GM12878 (cell line): ENCODE data around the gene GLP1R. TPM values are rescaled to one million over a fixed set of nuclear protein-coding genes. Genes with fewer than 3 reads are reported as not detected.

Experiments used
- ATAC-seq: fragments of 200-7000 bp; cut with Tn5 transposase; 3 replicates; pipeline ENCODE4 v1.9.1; 2020; ENCODE audit warnings: mild to moderate bottlenecking, moderate library complexity
- BruUV-seq: library from RNA; stranded (reverse); fragments of 400-500 nt; replicated peaks from 2 replicates; lab custom pipeline; 2021; lab: Mats Ljungman, UMichigan
- CTCF ChIA-PET: fragments of 300-600 bp; sonication (Branson Sonifier 250); formaldehyde crosslinking; extraction: SDS; loops from one replicate; lab custom pipeline; 2021; ENCODE audit warnings: inconsistent platforms; lab: Yijun Ruan, JAX
- POLR2A ChIA-PET: fragments of 350-600 bp; formaldehyde crosslinking; extraction: SDS; loops from one replicate; lab custom pipeline; 2021; ENCODE audit warnings: inconsistent platforms; lab: Charles Lee
- RAD21 ChIA-PET: fragments of 300-600 bp; sonication (Branson Sonifier 250); formaldehyde crosslinking; loops from one replicate; lab custom pipeline; 2023; ENCODE audit warnings: antibody characterized with exemption; ENCODE audit not compliant: unreplicated experiment; lab: Charles Lee
- SMC1A ChIA-PET: fragments of 300-600 bp; sonication (Branson Sonifier 250); formaldehyde crosslinking; loops from one replicate; lab custom pipeline; 2023; ENCODE audit not compliant: unreplicated experiment, uncharacterized antibody; lab: Charles Lee
- DNase-seq: peaks from one replicate; pipeline ENCODE4 v3.0.0-alpha.2; 2011; ENCODE audit warnings: low read depth, low spot score
- FAIRE-seq: peaks from 3 replicates; lab custom pipeline; 2011; peaks lifted over from hg19 to GRCh38; lab: Jason Lieb, UNC
- H2AFZ ChIP-seq: 2 replicates; pipeline ENCODE4 v1.6.0; 2011; ENCODE audit warnings: low read depth, low read length, control low read depth; ENCODE audit not compliant: control insufficient read depth
- H3K27ac ChIP-seq: 2 replicates; pipeline ENCODE4 v1.5.1; 2011; ENCODE audit warnings: control low read depth; ENCODE audit not compliant: control insufficient read depth, insufficient read depth
- H3K27me3 ChIP-seq, 2 experiments: replicated peaks in 1 of 2; 2 replicates each; pipeline versions ENCODE4 v1.6.0 to v1.6.1; 2011; ENCODE audit warnings: low read length in 1 of 2; ENCODE audit not compliant: control insufficient read depth in 2 of 2, insufficient read depth in 2 of 2
- H3K36me3 ChIP-seq, 2 experiments: 2 replicates each; pipeline ENCODE4 v1.5.1; 2011; ENCODE audit warnings: low read length in 1 of 2; ENCODE audit not compliant: control insufficient read depth in 2 of 2, insufficient read depth in 2 of 2
- H3K4me1 ChIP-seq: 2 replicates; pipeline ENCODE4 v1.6.1; 2011; ENCODE audit warnings: mild to moderate bottlenecking, low read length, moderate library complexity, mixed read lengths; ENCODE audit not compliant: control insufficient read depth, insufficient read depth
- H3K4me2 ChIP-seq: 2 replicates; pipeline ENCODE4 v1.6.0; 2011; ENCODE audit warnings: control low read depth; ENCODE audit not compliant: control insufficient read depth, insufficient read depth
- H3K4me3 ChIP-seq: fragments of 200-600 bp; sonication (generic); 2 replicates; pipeline ENCODE4 v1.5.1; 2016
- H3K79me2 ChIP-seq: 2 replicates; pipeline ENCODE4 v1.6.0; 2011; ENCODE audit warnings: low read length; ENCODE audit not compliant: control insufficient read depth, insufficient read depth
- H3K9ac ChIP-seq: 2 replicates; pipeline ENCODE4 v1.8.0; 2011; ENCODE audit warnings: low read length, control low read depth, mixed read lengths; ENCODE audit not compliant: control insufficient read depth, insufficient read depth
- H3K9me3 ChIP-seq: replicated peaks from 3 replicates; pipeline ENCODE4 v1.5.1; 2011; ENCODE audit warnings: mild to moderate bottlenecking, low read length; ENCODE audit not compliant: control insufficient read depth, insufficient read depth
- H4K20me1 ChIP-seq: 2 replicates; pipeline ENCODE4 v1.6.0; 2011; ENCODE audit not compliant: control insufficient read depth, insufficient read depth
- DPF2 ChIP-seq: fragments of 450-650 bp; IDR thresholded peaks from 2 replicates; pipeline ENCODE4 v1.6.1; 2017; ENCODE audit warnings: mild to moderate bottlenecking
- KAT2A ChIP-seq: conservative IDR thresholded peaks from 2 replicates; pipeline ENCODE4 v1.6.1; 2011; ENCODE audit warnings: low read depth, low read length; ENCODE audit not compliant: control insufficient read depth
- MTA2 ChIP-seq: fragments of 450-650 bp; IDR thresholded peaks from 2 replicates; pipeline ENCODE4 v1.6.1; 2016; ENCODE audit warnings: low read depth, mild to moderate bottlenecking, moderate library complexity
- NFYA ChIP-seq: IDR thresholded peaks from 2 replicates; pipeline ENCODE4 v1.6.1; 2011; ENCODE audit warnings: low read depth, mild to moderate bottlenecking, low read length, improper control_type of control experiment, borderline replicate concordance
- TCF12 ChIP-seq: IDR thresholded peaks from 2 replicates; pipeline ENCODE4 v1.6.1; 2011; ENCODE audit warnings: low read depth, mild to moderate bottlenecking, low read length
- in situ Hi-C: fragments of 300-500 bp; cut with MboI; formaldehyde crosslinking; loops from 9 replicates; pipeline ENCODE4 v1.14.3; 2018; ENCODE audit warnings: mixed read lengths
- intact Hi-C: fragments of 100-400 bp; cut with micrococcal nuclease; formaldehyde crosslinking; loops from one replicate; pipeline ENCODE4 v1.14.2; 2022; ENCODE audit not compliant: unreplicated experiment
- polyA plus RNA-seq, 11 experiments: library from polyadenylated mRNA; depleted of rRNA in 4 of 11; unstranded in 6 of 11; stranded (reverse) in 5 of 11; fragments of >200 nt; fragmentation: Nextera tagmentation in 4 of 11; fragmentation: Illumina TruSeq in 1 of 11; extraction: Ambion mirVana in 4 of 11; extraction: Trizol in 1 of 11; gene quantifications; 1 replicate in 1 of 11; 2 replicates in 10 of 11; pipeline versions ENCODE4 v1.2.1 to v1.2.3, GENCODE V29; 2011 to 2016; ENCODE audit warnings: inconsistent platforms in 2 of 11, missing spikeins in 2 of 11, low read depth in 1 of 11
- total RNA-seq, 4 experiments: library from RNA; depleted of rRNA in 3 of 4; stranded (reverse); fragments of >200 nt in 3 of 4; fragmentation: Illumina TruSeq in 1 of 4; extraction: Trizol in 1 of 4; gene quantifications; 2 replicates each; pipeline versions ENCODE4 v1.2.1 to v1.2.3, GENCODE V29; 2013 to 2021
- TF ChIP-seq, protein P1 (sequence below): IDR thresholded peaks from 2 replicates; pipeline ENCODE4 v1.6.1; 2012; ENCODE audit warnings: low read depth, low read length, improper control_type of control experiment
- TF ChIP-seq, protein P2 (sequence below): fragments of 450-650 bp; IDR thresholded peaks from 2 replicates; pipeline ENCODE4 v1.6.1; 2017; ENCODE audit warnings: mild to moderate bottlenecking
- TF ChIP-seq, protein P3 (sequence below): fragments of 450-650 bp; formaldehyde crosslinking; IDR thresholded peaks from 2 replicates; pipeline ENCODE4 v1.5.0; 2022; ENCODE audit warnings: mild to moderate bottlenecking, missing genetic modification characterization
- TF ChIP-seq, protein P4 (sequence below): fragments of 150-350 bp; IDR thresholded peaks from 2 replicates; pipeline ENCODE4 v1.6.1; 2016; ENCODE audit warnings: low read depth, low read length
- TF ChIP-seq, protein P5 (sequence below): fragments of 450-650 bp; IDR thresholded peaks from 2 replicates; pipeline ENCODE4 v1.6.1; 2014; ENCODE audit warnings: mild to moderate bottlenecking

GLP1R gene
- total and polyA plus RNA-seq, 10 of the 15 experiments (the other 5 are each of a cell fraction or from before 2014, with no cell fraction given): 0.01 TPM; not detected in 9

DNA sequence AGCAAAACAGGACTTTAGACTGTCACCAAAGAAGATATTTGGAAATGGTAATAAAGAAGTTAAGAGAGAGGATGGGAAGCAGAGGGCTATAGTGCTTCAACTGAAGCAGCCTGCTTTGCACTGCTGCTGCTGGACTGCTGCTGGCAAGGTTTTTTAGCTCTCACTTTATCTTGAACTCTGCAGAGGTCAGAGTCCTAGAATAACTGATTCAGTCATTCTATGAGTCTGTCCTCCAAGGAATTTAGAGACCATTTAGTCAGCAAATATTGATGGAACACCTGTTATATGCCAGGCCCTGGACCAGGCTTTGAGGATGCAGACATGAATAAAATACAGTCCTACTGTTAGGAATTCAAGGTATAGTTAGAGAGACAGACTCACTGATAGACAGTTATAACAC, 75.5 kb downstream of the GLP1R start:
- H3K4me2 ChIP-seq: no peak overlapping the region
- H4K20me1 ChIP-seq: no peaks in the 10 kb centered on the region
- no peaks in the 10 kb centered on the region for H3K36me3 ChIP-seq
- H3K27me3 ChIP-seq: no peaks in the 10 kb centered on the region
- H3K27ac ChIP-seq: no peak overlapping the region
- POLR2A ChIA-PET: no interaction called here
- ATAC-seq: no peak
- no peaks in the 10 kb centered on the region for H3K4me1 ChIP-seq
- H3K9me3 ChIP-seq: no peaks in the 10 kb centered on the region
- DNase-seq: no peak
- CTCF ChIA-PET: interaction anchor here (1.6 kb wide), 1 partner anchor 11 kb away, joined by 3 read pairs; no protein-coding TSS in a partner anchor
- intact Hi-C loops: no loop called here
- H3K9ac ChIP-seq: no peak overlapping the region
- BruUV-seq: no TSS peak
- SMC1A ChIA-PET: no interaction called here
- FAIRE-seq: no peak
- TF ChIP-seq, protein P1, sequence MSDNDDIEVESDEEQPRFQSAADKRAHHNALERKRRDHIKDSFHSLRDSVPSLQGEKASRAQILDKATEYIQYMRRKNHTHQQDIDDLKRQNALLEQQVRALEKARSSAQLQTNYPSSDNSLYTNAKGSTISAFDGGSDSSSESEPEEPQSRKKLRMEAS: no peak
- TF ChIP-seq, protein P2, sequence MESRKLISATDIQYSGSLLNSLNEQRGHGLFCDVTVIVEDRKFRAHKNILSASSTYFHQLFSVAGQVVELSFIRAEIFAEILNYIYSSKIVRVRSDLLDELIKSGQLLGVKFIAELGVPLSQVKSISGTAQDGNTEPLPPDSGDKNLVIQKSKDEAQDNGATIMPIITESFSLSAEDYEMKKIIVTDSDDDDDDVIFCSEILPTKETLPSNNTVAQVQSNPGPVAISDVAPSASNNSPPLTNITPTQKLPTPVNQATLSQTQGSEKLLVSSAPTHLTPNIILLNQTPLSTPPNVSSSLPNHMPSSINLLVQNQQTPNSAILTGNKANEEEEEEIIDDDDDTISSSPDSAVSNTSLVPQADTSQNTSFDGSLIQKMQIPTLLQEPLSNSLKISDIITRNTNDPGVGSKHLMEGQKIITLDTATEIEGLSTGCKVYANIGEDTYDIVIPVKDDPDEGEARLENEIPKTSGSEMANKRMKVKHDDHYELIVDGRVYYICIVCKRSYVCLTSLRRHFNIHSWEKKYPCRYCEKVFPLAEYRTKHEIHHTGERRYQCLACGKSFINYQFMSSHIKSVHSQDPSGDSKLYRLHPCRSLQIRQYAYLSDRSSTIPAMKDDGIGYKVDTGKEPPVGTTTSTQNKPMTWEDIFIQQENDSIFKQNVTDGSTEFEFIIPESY: no peak
- no peak for TF ChIP-seq DPF2
- TF ChIP-seq, protein P3, sequence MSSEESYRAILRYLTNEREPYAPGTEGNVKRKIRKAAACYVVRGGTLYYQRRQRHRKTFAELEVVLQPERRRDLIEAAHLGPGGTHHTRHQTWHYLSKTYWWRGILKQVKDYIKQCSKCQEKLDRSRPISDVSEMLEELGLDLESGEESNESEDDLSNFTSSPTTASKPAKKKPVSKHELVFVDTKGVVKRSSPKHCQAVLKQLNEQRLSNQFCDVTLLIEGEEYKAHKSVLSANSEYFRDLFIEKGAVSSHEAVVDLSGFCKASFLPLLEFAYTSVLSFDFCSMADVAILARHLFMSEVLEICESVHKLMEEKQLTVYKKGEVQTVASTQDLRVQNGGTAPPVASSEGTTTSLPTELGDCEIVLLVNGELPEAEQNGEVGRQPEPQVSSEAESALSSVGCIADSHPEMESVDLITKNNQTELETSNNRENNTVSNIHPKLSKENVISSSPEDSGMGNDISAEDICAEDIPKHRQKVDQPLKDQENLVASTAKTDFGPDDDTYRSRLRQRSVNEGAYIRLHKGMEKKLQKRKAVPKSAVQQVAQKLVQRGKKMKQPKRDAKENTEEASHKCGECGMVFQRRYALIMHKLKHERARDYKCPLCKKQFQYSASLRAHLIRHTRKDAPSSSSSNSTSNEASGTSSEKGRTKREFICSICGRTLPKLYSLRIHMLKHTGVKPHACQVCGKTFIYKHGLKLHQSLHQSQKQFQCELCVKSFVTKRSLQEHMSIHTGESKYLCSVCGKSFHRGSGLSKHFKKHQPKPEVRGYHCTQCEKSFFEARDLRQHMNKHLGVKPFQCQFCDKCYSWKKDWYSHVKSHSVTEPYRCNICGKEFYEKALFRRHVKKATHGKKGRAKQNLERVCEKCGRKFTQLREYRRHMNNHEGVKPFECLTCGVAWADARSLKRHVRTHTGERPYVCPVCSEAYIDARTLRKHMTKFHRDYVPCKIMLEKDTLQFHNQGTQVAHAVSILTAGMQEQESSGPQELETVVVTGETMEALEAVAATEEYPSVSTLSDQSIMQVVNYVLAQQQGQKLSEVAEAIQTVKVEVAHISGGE (CRISPR knock-in tag): no peak
- TF ChIP-seq, protein P4, sequence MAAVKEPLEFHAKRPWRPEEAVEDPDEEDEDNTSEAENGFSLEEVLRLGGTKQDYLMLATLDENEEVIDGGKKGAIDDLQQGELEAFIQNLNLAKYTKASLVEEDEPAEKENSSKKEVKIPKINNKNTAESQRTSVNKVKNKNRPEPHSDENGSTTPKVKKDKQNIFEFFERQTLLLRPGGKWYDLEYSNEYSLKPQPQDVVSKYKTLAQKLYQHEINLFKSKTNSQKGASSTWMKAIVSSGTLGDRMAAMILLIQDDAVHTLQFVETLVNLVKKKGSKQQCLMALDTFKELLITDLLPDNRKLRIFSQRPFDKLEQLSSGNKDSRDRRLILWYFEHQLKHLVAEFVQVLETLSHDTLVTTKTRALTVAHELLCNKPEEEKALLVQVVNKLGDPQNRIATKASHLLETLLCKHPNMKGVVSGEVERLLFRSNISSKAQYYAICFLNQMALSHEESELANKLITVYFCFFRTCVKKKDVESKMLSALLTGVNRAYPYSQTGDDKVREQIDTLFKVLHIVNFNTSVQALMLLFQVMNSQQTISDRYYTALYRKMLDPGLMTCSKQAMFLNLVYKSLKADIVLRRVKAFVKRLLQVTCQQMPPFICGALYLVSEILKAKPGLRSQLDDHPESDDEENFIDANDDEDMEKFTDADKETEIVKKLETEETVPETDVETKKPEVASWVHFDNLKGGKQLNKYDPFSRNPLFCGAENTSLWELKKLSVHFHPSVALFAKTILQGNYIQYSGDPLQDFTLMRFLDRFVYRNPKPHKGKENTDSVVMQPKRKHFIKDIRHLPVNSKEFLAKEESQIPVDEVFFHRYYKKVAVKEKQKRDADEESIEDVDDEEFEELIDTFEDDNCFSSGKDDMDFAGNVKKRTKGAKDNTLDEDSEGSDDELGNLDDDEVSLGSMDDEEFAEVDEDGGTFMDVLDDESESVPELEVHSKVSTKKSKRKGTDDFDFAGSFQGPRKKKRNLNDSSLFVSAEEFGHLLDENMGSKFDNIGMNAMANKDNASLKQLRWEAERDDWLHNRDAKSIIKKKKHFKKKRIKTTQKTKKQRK: no peak
- TF ChIP-seq TCF12: no peak
- no peak for TF ChIP-seq NFYA
- TF ChIP-seq, protein P5, sequence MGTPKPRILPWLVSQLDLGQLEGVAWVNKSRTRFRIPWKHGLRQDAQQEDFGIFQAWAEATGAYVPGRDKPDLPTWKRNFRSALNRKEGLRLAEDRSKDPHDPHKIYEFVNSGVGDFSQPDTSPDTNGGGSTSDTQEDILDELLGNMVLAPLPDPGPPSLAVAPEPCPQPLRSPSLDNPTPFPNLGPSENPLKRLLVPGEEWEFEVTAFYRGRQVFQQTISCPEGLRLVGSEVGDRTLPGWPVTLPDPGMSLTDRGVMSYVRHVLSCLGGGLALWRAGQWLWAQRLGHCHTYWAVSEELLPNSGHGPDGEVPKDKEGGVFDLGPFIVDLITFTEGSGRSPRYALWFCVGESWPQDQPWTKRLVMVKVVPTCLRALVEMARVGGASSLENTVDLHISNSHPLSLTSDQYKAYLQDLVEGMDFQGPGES: no peak
- no peak for TF ChIP-seq KAT2A
- TF ChIP-seq MTA2: no peak
- TF ChIP-seq, all 136 proteins: peak for 0
- Histone ChIP-seq H3K79me2 (no peaks in the 10 kb centered on the region), H2AFZ (no peak overlapping the region), H3K4me3 (no peak overlapping the region)
- in situ Hi-C loops: no loop called here
- RAD21 ChIA-PET: no interaction called here
